ENCODE measurements around the gene CDK15.

GRCh38 chr2:201758234-201758633 lies 48.1 kb upstream of the CDK15 start:
- no peak for TF ChIP-seq CTCF (conservative IDR thresholded peaks at IDR 0.05)
- TF ChIP-seq EZH2 (IDR thresholded peaks at IDR 0.05; ENCODE audit: low read depth): no peak

Data from PC-9 (cell line).